Caki2 (cell line): ENCODE data around the gene CRIM1. TPM values are rescaled to one million over a fixed set of nuclear protein-coding genes. Genes with fewer than 3 reads are reported as not detected.

Experiments used
- DNase-seq: peaks from one replicate; pipeline ENCODE4 v3.0.0-alpha.2; 2015; ENCODE audit warnings: low read depth
- in situ Hi-C: cut with HindIII; loops from 2 replicates; pipeline ENCODE4 v1.10.0; 2016; ENCODE audit warnings: low sequenced_read_pairs, low pct_unique_long_range_greater_than_20kb, mixed read lengths
- total RNA-seq: library from RNA; depleted of rRNA; stranded (reverse); fragments of >200 nt; shearing (Covaris generic); gene quantifications from 2 replicates; pipeline ENCODE4 v1.2.3, GENCODE V29; 2014; ENCODE audit warnings: low replicate concordance

CRIM1 gene
- total RNA-seq, 1 experiment from 2014 or later: 72.8 TPM

DNA sequence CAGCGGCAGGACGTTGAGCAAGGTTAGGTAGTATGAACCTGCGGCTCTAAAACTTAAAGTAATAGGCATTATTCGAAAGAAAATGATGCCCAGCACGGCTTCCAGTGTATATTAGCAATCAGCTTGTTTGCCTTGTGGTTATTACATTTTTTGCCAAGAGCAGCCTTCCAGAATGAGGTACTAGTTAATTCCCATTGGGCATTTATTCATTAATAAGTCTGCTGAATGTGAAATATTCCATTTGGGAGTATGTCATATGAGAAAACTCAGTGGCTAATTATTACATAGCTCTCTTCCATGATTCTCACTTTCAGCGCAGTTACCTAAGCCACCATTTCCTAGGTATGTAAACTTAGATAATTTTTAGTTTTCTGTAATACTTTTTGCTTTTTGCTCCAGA lies 12.9 kb downstream of the CRIM1 start:
- in situ Hi-C loops: no loop called here
- DNase-seq: no peak

DNA sequence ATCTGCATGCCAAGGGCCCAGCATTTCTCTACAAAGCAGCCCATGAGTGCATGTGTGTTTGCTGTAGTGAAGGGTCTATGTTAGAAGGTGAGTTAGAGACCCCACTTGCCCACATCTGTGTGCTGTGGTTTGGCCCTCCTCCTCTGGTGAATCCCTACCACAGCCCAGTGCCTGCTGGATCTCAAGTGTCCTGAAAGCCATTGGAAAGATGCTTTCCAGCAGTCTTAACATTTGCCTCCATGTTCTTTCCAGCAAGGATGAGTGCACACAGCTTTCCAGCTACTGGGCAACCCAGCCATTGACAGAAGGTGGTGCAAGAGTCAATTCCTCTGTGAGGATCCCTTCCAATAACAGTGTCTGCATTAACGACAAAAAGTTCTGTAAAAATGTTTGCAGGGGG lies 13.6 kb downstream of the CRIM1 start:
- DNase-seq: no peak
- in situ Hi-C loops: no loop called here

DNA sequence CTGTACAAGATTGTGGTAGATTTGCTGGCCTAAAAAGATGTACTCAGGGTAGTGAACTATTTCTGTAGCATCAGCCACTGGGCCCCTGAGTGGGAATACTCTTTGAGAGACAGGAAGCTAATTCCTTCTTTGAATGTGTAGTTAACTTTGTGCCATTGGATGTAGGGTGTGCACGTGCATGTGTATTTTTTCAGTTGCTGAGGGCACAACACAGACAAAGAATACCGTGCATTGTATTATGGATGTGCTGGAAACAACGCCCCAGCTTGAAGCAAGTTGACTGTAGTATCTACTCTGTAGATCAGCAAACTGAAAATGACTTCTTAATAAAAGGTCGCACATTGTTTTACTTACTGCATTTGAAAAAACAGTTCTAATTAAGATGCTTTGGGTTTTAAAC lies 14.1 kb downstream of the CRIM1 start:
- no peak for DNase-seq
- in situ Hi-C loops: no loop called here

DNA sequence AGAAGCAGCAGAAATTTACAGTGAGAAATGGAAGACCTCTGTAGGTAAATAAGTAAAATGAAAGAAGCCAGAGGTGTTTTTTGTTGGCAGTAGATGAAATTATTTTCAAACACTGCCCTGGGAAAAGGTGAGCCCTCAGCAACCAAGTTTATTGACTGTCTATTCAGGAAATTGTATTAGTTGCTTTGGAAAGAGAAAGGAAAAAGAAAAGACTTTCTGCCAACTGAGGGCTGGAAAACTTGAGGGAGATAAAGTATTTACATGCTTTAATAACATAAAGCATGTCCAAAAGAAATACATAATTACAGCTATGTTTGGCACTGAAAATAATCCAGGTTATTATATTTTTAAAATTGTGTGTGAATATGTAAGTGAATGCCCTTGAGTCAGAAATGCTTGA lies 14.7 kb downstream of the CRIM1 start:
- no peak for DNase-seq
- in situ Hi-C loops: no loop called here

DNA sequence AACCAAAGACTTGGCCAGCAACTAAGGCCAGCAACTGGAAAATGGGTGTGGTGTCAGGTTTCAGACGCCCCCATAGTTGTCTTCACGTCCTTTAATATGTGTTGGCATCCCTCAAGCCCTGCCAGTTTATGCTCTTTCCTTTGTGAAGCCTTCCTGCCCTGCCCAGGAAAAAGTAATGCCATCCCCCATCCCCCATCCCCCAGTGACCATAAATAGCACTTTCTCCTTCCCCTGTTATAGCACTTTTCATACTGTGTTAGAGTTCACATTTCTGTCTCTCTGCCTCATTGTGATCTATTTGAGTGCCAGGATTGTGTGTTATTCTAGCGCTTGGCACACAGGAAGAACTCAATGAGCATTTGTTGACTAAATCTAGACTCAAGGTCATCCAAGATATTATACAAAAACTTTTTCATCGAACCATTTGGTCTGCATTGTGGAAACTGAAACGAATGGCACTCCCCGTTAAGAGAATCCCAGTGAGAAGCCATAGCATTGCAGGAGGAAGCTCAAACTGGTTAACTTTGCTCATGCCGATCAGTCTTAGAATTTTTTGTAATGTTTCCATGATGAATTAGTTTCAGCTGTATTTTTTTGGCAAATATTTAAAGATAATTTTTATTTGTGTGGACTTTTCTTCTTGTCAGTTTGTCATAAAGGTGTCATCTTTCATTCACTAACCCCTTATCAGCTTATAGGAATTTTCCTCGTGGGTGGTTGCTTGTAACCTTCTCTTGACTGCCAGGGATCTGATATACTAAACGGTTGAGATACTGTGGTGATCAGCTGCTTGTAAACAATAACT lies 15.7 kb downstream of the CRIM1 start:
- DNase-seq: peak; percentile 38
- in situ Hi-C loops: no loop called here

DNA sequence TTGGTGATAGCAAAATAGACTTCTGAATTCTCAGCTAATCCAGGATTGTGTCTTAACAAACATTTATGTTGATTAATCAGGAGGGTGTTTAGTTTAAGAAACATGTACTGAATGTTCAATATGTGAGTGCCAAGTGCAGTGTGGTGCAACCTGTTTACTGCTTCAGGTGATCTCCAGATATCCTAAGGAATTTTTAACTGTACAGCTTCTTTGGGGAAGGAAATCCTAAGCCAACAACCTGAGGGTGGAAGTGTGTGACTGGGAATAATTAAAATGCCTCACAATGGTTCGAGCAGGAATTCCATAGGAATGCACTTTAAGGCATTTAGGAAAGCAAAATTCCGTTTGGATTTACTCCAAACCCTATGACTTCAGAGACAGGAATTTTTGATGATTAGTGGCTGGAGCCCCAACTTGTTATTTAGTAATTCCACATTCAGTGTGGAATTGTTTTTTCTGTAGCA lies 16.4 kb downstream of the CRIM1 start:
- DNase-seq: peak; percentile 69
- in situ Hi-C loops: no loop called here

DNA sequence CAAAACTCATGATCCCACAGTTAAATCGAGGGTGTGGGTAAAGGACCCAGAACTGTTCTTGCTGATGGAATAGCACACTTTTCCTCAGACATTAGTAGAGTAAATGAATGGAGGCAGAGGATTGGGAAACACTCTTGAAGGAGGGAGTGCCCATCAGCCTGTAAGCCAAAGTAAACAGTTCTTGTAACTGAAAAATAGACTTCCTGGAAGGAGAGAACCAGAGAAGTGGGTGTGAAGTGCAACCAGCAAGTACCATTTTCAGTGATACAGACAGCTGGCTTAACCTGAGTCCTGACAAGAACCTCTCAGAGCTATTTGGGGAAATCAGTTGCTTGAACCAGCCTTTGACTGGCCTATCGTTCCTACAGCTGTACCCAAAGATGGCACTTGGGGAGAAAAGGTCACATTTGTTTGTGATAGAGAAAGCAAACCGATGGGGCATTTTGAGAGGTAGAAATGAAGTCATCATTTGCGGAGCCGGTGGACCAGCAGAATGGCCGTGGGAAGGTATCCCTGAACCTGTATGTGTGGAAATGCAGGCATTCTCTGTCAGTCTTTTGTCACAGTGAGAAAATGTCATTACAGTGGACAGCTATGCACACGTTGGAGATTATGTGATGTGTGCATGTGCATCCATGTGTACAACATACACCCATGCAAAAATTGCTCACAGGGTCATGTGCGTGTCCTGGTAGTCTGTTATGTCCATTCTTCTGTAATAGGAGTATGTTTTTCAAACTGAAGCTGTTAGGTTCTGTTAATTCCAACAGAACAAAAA lies 17.8 kb downstream of the CRIM1 start:
- in situ Hi-C loops: no loop called here
- DNase-seq: peak; percentile 72

DNA sequence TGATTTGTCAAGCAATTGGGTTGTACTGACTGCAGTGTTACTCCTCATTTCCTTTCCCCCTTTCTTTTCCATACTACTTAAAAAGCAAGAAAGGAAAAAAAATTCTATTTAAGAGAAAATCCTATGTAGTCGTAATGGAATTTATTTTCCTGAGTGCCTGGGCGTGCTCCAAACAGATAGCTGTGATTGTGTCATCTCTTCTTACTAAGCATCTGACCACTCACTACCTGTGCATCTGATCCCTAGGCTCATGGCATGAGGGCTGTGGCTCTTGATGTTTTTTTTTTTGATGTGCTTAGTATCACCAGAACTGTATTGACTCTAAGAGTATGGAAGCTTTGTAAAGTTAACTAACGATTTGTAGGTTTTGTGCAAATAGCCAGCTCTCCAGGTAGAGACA lies 19.0 kb downstream of the CRIM1 start:
- in situ Hi-C loops: no loop called here
- no peak for DNase-seq

DNA sequence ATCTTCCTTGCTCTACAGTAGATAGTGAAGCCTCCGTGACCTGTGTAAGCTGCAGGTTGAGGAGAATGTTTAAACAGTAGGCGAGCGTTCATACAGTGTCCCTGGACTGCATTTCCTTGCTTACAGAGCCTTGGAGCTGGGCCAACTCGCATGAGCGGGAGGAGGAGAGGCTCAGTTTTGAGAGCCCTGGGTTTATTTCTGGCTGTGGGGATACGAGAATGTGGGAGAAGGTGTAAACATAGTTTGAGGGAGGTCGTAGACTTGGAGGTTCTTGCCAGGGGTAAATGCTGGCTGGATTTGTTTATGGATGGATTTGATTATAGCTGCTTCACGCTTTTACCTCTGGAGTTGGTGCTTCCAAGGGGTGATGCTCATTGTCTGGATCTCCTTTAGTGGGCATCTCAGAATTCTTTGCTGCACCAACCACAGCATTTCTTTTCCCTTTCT lies 20.8 kb downstream of the CRIM1 start:
- in situ Hi-C loops: no loop called here
- DNase-seq: no peak

DNA sequence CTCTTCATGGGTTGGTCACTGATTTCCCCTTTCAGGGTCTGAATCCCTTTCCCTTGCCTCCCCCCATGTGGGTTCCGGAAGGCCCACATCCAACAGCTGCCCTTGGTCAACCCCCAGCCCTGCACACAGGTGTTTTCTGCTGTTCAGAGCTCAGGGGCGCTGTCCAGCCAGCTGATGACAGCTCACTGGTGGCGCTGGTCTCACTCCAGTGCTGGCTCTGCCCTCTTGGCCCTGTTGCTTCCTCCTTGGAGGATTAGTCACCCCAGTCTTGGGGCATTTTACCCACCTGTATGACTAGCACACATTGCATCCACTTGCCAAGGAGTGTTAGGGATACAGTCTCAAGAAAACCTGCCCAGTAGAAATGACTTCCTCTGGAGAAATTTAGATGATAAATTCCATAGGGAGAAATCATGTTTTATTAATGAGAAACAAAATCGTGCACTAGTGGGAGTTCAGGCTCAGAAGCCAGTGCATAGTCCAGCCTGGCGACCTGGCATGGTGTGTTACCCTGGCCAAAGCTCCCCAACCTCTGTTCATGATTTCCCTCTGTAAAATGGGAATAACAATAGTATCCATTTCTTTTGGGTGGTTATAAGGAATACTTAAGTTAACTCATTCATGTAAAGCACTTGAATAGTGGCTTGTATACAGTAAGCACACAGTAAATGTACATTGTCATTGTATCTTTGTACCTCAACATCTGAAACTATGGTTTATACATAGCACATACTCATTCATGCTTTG lies 21.6 kb downstream of the CRIM1 start:
- DNase-seq: peak; percentile 74
- in situ Hi-C loops: no loop called here

DNA sequence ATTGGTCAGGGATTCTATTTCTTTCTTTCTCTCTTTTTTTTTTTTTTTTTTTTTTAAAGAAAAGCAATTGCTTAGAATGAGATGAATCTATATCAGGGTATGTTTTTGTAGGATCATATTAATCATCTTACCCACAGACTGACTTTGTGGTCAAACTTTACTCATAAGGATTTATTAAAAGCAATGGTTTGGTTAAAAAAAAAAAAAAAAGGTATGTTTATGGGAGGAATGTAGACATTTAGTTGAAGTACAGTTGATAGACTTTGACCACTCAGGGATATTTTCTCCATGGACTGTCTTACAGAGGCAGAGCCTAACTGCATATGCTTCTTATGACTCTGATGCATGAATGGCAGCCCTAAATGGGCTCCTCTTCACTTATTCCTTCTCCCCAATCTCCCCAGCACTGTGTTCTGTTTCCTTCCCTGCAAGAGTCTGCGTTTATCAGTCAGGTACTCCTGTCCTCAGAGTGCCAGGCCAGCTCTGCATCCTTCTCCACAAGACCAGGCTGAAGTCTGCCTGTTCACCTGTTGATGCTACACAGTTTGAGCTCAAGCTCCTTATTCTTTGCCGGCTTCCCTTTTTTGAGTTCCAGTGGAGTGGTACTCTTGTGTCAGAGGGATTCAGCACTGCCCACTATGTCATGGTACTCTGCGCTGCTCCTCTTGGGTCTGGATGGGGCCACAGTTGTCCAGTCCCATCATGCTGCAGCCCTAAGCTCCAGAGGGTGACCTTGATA lies 24.3 kb downstream of the CRIM1 start:
- peak; percentile 41 for DNase-seq
- in situ Hi-C loops: no loop called here

DNA sequence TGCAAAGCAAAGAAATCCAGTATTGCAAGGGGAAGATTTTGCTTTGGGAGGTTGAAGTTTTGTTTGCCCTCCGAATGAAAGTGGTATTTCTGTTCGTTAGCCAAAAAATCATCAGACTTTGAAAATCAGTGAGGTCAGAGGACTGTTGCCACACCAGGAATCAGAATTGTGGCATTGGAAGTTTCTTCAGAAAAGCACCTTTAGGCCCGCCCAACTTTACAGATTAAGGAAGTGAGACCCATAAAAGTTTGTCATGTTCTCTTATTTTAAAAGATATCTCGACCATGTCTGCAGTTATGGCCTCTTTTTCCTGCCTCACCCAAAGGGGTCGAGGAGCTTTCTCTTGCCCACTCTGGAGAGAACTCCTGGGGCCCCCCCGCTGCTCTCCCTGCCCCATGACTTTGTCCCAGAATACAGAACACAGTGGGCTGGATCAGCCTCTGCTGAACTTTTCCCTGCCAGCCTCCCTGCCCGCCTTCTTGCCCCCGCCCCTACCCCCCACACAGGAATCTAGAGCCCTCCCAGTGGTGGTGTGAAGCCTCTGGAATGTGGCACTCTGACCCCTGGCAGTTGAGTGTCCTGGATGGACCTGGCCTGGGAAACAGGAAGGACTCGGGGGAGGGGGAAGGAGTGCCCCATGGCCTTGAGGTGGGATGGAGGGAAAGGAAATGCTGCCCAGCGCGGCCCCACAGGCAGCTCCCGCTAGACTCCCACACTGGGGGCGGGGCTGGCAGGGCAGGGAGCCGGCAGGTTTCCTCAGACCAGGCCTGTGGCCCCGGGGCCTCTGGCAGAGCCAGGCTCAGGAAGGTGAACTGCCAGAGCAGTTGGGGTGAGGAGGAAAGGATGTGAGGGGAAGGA lies 25.3 kb downstream of the CRIM1 start:
- DNase-seq: peak; percentile 90
- in situ Hi-C loops: no loop called here

DNA sequence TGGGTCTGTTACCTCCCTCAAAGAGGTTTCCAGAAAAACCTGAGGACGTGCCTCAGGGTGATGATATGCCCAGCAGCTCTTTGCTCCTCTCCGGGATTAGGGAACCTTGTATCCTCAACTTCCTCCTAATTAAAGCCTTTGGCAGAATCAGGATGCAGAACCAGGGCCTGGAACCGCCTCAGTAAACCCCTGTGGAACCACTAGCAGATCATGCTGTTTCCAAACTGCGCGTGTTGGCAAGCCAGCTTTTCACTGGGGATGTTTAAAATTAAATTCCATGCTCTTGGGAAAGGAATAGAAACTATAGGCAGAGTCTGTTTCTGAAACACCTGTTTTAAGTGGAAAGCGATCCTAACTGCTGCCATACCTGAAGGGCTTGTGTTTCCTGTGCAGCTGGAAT lies 26.4 kb downstream of the CRIM1 start:
- DNase-seq: no peak
- in situ Hi-C loops: no loop called here

DNA sequence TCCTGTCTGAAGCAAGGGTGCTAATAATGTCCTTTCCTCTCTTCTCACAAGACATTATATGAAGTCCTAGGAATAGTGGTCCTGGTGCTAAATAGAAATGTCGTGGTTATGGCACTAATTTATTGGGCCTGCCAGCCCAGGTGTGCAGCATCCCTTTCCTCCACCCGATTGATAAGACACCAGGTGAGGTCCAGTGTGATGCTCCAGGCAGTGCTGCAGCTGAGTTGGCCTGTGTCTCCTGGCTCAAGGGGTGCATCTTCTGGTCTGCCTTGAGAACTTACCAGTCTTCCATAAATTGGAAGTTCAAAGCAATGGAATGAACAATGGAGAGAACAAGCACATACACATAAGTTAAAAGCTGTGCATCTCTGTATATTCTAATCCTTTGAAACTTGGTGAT lies 26.9 kb downstream of the CRIM1 start:
- in situ Hi-C loops: no loop called here
- DNase-seq: no peak

DNA sequence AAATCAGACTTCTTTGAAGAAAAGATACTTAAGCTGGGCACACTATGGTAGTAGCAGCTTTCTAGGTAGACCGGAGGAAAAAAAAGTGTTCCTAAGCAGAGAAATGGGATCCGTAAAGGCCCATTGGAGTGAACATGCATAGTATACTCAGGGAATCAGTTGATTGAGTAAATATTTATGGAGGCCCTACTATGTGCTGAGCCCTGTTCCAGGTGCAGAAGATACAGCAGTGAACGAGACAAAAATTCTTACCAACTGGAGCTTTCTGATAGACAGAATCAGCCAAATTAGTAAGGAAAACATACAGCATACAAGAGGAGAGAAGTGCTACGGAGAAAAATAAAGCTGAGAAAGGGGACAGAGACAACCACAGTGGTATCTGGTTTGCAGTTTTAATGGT lies 28.1 kb downstream of the CRIM1 start:
- DNase-seq: no peak
- in situ Hi-C loops: no loop called here

DNA sequence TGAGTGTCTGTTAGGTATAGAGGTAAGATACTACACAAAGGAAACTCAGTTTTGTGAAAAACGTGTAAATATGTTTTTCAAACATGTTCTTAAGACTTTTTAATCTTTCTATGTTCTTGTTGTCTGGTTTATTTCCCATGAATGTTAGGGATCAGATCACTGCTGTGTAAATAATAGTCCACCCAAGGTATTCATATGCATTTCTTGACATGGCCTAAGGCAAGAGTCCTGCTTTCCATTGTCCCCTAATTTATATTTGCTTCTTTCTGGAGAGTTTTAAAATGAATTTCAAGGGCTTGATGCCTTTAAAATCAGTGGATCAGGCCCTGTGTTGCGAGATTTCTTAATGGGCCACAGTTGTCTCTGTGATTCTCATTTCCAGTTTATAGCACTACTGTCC lies 28.9 kb downstream of the CRIM1 start:
- no peak for DNase-seq
- in situ Hi-C loops: no loop called here

DNA sequence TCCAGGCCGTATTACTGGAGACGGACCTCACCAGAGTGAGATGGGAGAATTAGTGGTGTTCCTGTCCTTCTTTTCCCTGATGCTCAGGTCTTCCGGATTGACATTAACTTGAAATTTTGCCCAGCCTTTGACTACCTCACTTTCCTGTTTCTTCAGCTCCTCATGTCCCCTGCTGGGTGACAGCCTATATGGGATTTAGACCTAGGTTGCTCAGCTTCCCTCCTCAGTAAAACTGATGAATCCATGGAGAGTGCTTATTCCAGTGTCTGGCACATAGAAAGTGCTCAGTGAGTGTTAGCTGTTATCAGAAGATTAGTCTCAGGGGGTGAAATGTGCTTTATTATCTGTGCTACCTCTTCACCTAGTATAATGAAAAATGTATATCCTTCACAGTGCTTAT lies 30.0 kb downstream of the CRIM1 start:
- in situ Hi-C loops: no loop called here
- no peak for DNase-seq
